Endodermal cell (in vitro differentiated cells): Measurements from ENCODE around the gene TRMT2A. TPM values are rescaled to one million over a fixed set of nuclear protein-coding genes. Genes with fewer than 3 reads are reported as not detected.

Experiments used
- DNase-seq: peaks from one replicate; pipeline ENCODE4 v3.0.0-alpha.2; 2017
- H3K27ac ChIP-seq: 2 replicates; pipeline ENCODE4 v1.5.1; 2013; ENCODE audit warnings: mild to moderate bottlenecking, low read depth, low read length, moderate library complexity
- H3K27me3 ChIP-seq: 2 replicates; pipeline ENCODE4 v1.6.1; 2013; ENCODE audit warnings: mild to moderate bottlenecking, low read length, moderate library complexity; ENCODE audit not compliant: insufficient read depth, control insufficient read depth, poor library complexity, severe bottlenecking
- H3K36me3 ChIP-seq: 2 replicates; pipeline ENCODE4 v1.7.0; 2013; ENCODE audit warnings: mild to moderate bottlenecking, low read length, moderate library complexity; ENCODE audit not compliant: control insufficient read depth, insufficient read depth
- H3K4me1 ChIP-seq: one replicate; pipeline ENCODE4 v1.7.0; 2013; ENCODE audit warnings: low read length; ENCODE audit not compliant: control insufficient read depth, insufficient read depth
- H3K4me3 ChIP-seq: 2 replicates; pipeline ENCODE4 v1.5.1; 2013; ENCODE audit warnings: mild to moderate bottlenecking, low read length, moderate library complexity
- H3K9ac ChIP-seq: 2 replicates; pipeline ENCODE4 v1.6.1; 2013; ENCODE audit warnings: mild to moderate bottlenecking, low read length, moderate library complexity; ENCODE audit not compliant: poor library complexity, severe bottlenecking; ENCODE audit errors: extremely low read depth
- H3K9me3 ChIP-seq: 2 replicates; pipeline ENCODE4 v1.6.1; 2013; ENCODE audit warnings: mild to moderate bottlenecking, low read length, moderate library complexity; ENCODE audit not compliant: control insufficient read depth
- H3K27ac Mint-ChIP-seq: 2 replicates; pipeline ENCODE4 v1.8.0; 2020; ENCODE audit warnings: mixed read lengths
- H3K27me3 Mint-ChIP-seq: 2 replicates; pipeline ENCODE4 v1.8.0; 2021; ENCODE audit warnings: mild to moderate bottlenecking, mixed read lengths; ENCODE audit not compliant: insufficient read depth
- H3K36me3 Mint-ChIP-seq: 2 replicates; pipeline ENCODE4 v1.8.0; 2020; ENCODE audit warnings: low read depth, mixed read lengths
- H3K4me1 Mint-ChIP-seq: 2 replicates; pipeline ENCODE4 v1.8.0; 2020; ENCODE audit warnings: mixed read lengths
- H3K4me3 Mint-ChIP-seq: 2 replicates; pipeline ENCODE4 v1.8.0; 2020; ENCODE audit warnings: mild to moderate bottlenecking, moderate library complexity, mixed read lengths
- H3K9me3 Mint-ChIP-seq: 2 replicates; pipeline ENCODE4 v1.8.0; 2020; ENCODE audit warnings: mild to moderate bottlenecking, mixed read lengths
- WGBS, 2 experiments: methylation state at CpG; one replicate each; pipeline versions ENCODE4 v1.1.5 to v1.1.7; 2013; ENCODE audit warnings: missing lambda C conversion rate in 2 of 2, mixed read lengths in 1 of 2; ENCODE audit not compliant: insufficient coverage in 1 of 2, insufficient read length in 1 of 2; 5-methylcytosine and 5-hydroxymethylcytosine counted together
- total RNA-seq, 2 donors: library from RNA; stranded (reverse); fragmentation: NEBNext Ultra II Directional in 1 of 2; extraction: Animal tissue kit (Norgen Biotek cat#: 25700) in 1 of 2; gene quantifications; 2 replicates in 1 of 2; 3 replicates in 1 of 2; pipeline ENCODE4 v1.2.1, GENCODE V29; 2021
- TF ChIP-seq, protein P1 (sequence below): fragments of 200-600 bp; sonication (generic); conservative IDR thresholded peaks from 2 replicates; pipeline ENCODE4 v1.5.0; 2021; ENCODE audit warnings: antibody characterized with exemption, mild to moderate bottlenecking

TRMT2A gene
- total RNA-seq, 2 donors from 2014 or later: 45.6 to 55.2 TPM

DNA sequence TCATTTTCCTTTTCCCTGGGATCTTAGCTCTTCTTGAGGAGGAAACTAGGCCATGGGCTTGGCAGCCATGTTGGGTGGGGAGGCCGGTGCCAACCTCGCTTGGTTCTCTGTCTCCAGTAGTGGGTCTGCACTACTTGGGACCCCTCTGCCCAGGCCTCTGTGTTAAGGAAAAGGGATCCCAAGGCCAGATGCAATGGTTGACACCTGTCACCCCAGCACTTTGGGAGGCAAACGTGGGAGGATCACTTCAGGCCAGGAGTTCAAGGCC lies 12.7 kb upstream of the TRMT2A start:
- TF ChIP-seq, protein P1, sequence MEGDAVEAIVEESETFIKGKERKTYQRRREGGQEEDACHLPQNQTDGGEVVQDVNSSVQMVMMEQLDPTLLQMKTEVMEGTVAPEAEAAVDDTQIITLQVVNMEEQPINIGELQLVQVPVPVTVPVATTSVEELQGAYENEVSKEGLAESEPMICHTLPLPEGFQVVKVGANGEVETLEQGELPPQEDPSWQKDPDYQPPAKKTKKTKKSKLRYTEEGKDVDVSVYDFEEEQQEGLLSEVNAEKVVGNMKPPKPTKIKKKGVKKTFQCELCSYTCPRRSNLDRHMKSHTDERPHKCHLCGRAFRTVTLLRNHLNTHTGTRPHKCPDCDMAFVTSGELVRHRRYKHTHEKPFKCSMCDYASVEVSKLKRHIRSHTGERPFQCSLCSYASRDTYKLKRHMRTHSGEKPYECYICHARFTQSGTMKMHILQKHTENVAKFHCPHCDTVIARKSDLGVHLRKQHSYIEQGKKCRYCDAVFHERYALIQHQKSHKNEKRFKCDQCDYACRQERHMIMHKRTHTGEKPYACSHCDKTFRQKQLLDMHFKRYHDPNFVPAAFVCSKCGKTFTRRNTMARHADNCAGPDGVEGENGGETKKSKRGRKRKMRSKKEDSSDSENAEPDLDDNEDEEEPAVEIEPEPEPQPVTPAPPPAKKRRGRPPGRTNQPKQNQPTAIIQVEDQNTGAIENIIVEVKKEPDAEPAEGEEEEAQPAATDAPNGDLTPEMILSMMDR: no peak
- Mint-ChIP-seq H3K27ac (no peak overlapping the region), H3K4me3 (no peak overlapping the region), H3K9me3 (no peaks in the 10 kb centered on the region), H3K36me3 (peaks cover 30% of the 10 kb centered on the region), H3K27me3 (no peaks in the 10 kb centered on the region), H3K4me1 (no peaks in the 10 kb centered on the region)
- Histone ChIP-seq H3K4me1 (no peaks in the 10 kb centered on the region), H3K36me3 (peaks cover 40% of the 10 kb centered on the region), H3K27me3 (no peaks in the 10 kb centered on the region), H3K9me3 (no peaks in the 10 kb centered on the region), H3K4me3 (no peak overlapping the region), H3K9ac (no peak overlapping the region), H3K27ac (no peak overlapping the region)
- no peak for DNase-seq
- WGBS, 2 experiments: 83 to 93% methylated on average over 1 to 3 of the region's 3 CpGs

GRCh38 chr22:20128902-20129746 lies 12.1 kb upstream of the TRMT2A start:
- no peak overlapping the region for H3K27ac ChIP-seq
- 69 to 80% methylated on average over 11 to 18 of the region's 18 CpGs for WGBS, 2 experiments
- H3K36me3 Mint-ChIP-seq: peaks cover 30% of the 10 kb centered on the region
- H3K27ac Mint-ChIP-seq: peak overlapping the region; percentile 39
- H3K4me3 Mint-ChIP-seq: no peak overlapping the region
- no peaks in the 10 kb centered on the region for H3K4me1 ChIP-seq
- no peaks in the 10 kb centered on the region for H3K27me3 Mint-ChIP-seq
- peak; percentile 86 for DNase-seq
- no peaks in the 10 kb centered on the region for H3K27me3 ChIP-seq
- H3K9me3 ChIP-seq: no peaks in the 10 kb centered on the region
- H3K9ac ChIP-seq: no peak overlapping the region
- H3K4me3 ChIP-seq: no peak overlapping the region
- no peaks in the 10 kb centered on the region for H3K4me1 Mint-ChIP-seq
- TF ChIP-seq, protein P1: peak; percentile 74
- peaks cover 44% of the 10 kb centered on the region for H3K36me3 ChIP-seq
- H3K9me3 Mint-ChIP-seq: no peaks in the 10 kb centered on the region

GRCh38 chr22:20128619-20128901 lies 11.5 kb upstream of the TRMT2A start:
- H3K9me3 Mint-ChIP-seq: no peaks in the 10 kb centered on the region
- H3K4me3 Mint-ChIP-seq: no peak overlapping the region
- H3K27ac ChIP-seq: no peak overlapping the region
- H3K36me3 Mint-ChIP-seq: peaks cover 34% of the 10 kb centered on the region
- H3K4me3 ChIP-seq: no peak overlapping the region
- no peak for DNase-seq
- peak overlapping the region; percentile 39 for H3K27ac Mint-ChIP-seq
- no peaks in the 10 kb centered on the region for H3K27me3 Mint-ChIP-seq
- no peak overlapping the region for H3K9ac ChIP-seq
- TF ChIP-seq, protein P1: no peak
- no peaks in the 10 kb centered on the region for H3K4me1 ChIP-seq
- H3K27me3 ChIP-seq: no peaks in the 10 kb centered on the region
- no peaks in the 10 kb centered on the region for H3K9me3 ChIP-seq
- H3K4me1 Mint-ChIP-seq: no peaks in the 10 kb centered on the region
- WGBS, 2 experiments: 87 to 93% methylated on average over 2 of the region's 2 CpGs
- peaks cover 49% of the 10 kb centered on the region for H3K36me3 ChIP-seq
